Measurements from ENCODE around the gene SUSD3. TPM values are rescaled to one million over a fixed set of nuclear protein-coding genes. Genes with fewer than 3 reads are reported as not detected.
A peak's percentile ranks its signal among the peaks of the same experiment; 100 is the strongest.

SUSD3 gene
- total and polyA plus RNA-seq, 11 donors, result 0.29 to 5.2 (median 0.53) TPM; not detected in 3

GRCh38 chr9:93086447-93087224 lies 28.1 kb downstream of the SUSD3 start:
- DNase-seq (peak in 1 of 5 donors; percentile 6), ATAC-seq (no peak)
- Histone ChIP-seq H3K4me3 (no peak overlapping the region), H3K9me3 (peaks cover 0 to 8% (median 0%) of the 10 kb centered on the region in 12 donors), H3K36me3 (no peaks in the 10 kb centered on the region), H3K27ac (no peak overlapping the region), H3K27me3 (no peaks in the 10 kb centered on the region), H3K4me1 (peaks cover 0 to 14% (median 0%) of the 10 kb centered on the region in 12 donors)
- no peak for TF ChIP-seq CTCF (IDR thresholded peaks at IDR 0.05)
- no peak for TF ChIP-seq POLR2A (IDR thresholded peaks at IDR 0.05)
- intact Hi-C loops (cut with DNase I), result loop anchor here in 1 of 10 donors (10.0 kb wide), 2 partner anchors 72 to 122 kb away; no protein-coding TSS in a partner anchor
- WGBS, 4 donors, result 93 to 97% (median 96%) methylated on average over 8 of the region's 8 CpGs

GRCh38 chr9:93087971-93088655 lies 29.6 kb downstream of the SUSD3 start:
- H3K36me3 ChIP-seq, result no peaks in the 10 kb centered on the region
- no peaks in the 10 kb centered on the region for H3K27me3 ChIP-seq
- no peak overlapping the region for H3K27ac ChIP-seq
- DNase-seq (peak in 2 of 5 donors; percentile 11 to 16), ATAC-seq (no peak)
- intact Hi-C loops (cut with DNase I), result loop anchor here in 1 of 10 donors (10.0 kb wide), 2 partner anchors 73 to 123 kb away; no protein-coding TSS in a partner anchor
- WGBS, 4 donors, result 88 to 98% (median 97%) methylated on average over 10 to 12 of the region's 12 CpGs
- no peak for TF ChIP-seq POLR2A (IDR thresholded peaks at IDR 0.05)
- H3K4me1 ChIP-seq, result peaks cover 0 to 14% (median 3%) of the 10 kb centered on the region in 12 donors
- no peak overlapping the region for H3K4me3 ChIP-seq
- H3K9me3 ChIP-seq, result peaks cover 0 to 14% (median 0%) of the 10 kb centered on the region in 12 donors

- intact Hi-C loops (cut with DNase I), result loop anchor here in 1 of 10 donors (10.0 kb wide), 2 partner anchors 74 to 124 kb away; no protein-coding TSS in a partner anchor
- Histone ChIP-seq H3K4me3 (no peak overlapping the region), H3K36me3 (no peaks in the 10 kb centered on the region), H3K27ac (no peak overlapping the region), H3K9me3 (peaks cover 0 to 14% (median 0%) of the 10 kb centered on the region in 12 donors), H3K27me3 (no peaks in the 10 kb centered on the region), H3K4me1 (peaks cover under 1 to 14% (median 8%) of the 10 kb centered on the region in 12 donors)
- no peak for ATAC-seq
- TF ChIP-seq CTCF (IDR thresholded peaks at IDR 0.05) (no peak), POLR2A (IDR thresholded peaks at IDR 0.05) (no peak)
- DNase-seq, result peak in 1 of 5 donors; percentile 6
- 97 to 98% (median 98%) methylated on average over 4 of the region's 4 CpGs for WGBS, 4 donors
Observed at GRCh38 chr9:93088656-93089015, 30.1 kb downstream of the SUSD3 start.

GRCh38 chr9:93089024-93089423 lies 30.5 kb downstream of the SUSD3 start:
- no peak for ATAC-seq
- no peaks in the 10 kb centered on the region for H3K36me3 ChIP-seq
- no peaks in the 10 kb centered on the region for H3K27me3 ChIP-seq
- DNase-seq, result no peak
- intact Hi-C loops (cut with DNase I), result loop anchor here in 1 of 10 donors (10.0 kb wide), 2 partner anchors 74 to 124 kb away; no protein-coding TSS in a partner anchor
- H3K9me3 ChIP-seq, result peaks cover 0 to 14% (median 0%) of the 10 kb centered on the region in 12 donors
- H3K4me1 ChIP-seq, result peaks cover 4 to 17% (median 12%) of the 10 kb centered on the region in 12 donors
- WGBS, 4 donors, result 81 to 92% (median 87%) methylated on average over 5 of the region's 5 CpGs
- no peak overlapping the region for H3K4me3 ChIP-seq
- TF ChIP-seq CTCF (IDR thresholded peaks at IDR 0.05), result no peak
- TF ChIP-seq POLR2A (IDR thresholded peaks at IDR 0.05), result no peak
- no peak overlapping the region for H3K27ac ChIP-seq
